Stomach (tissue), 9 donors: ENCODE data around the gene EIF4G3. TPM values are rescaled to one million over a fixed set of nuclear protein-coding genes. Genes with fewer than 3 reads are reported as not detected.

Experiments used
- DNase-seq, 2 donors: peaks; one replicate each; pipeline versions ENCODE4 v3.0.0 to v3.0.0-alpha.2; 2013 to 2019
- H3K27ac ChIP-seq, 5 donors: fragments of 200-600 bp in 4 of 5; sonication (generic) in 4 of 5; one replicate each; pipeline ENCODE4 v1.5.1; 2013 to 2019; ENCODE audit warnings: mild to moderate bottlenecking in 1 of 5, moderate library complexity in 1 of 5
- H3K27me3 ChIP-seq, 3 donors: fragments of 200-600 bp; sonication (generic); one replicate each; pipeline ENCODE4 v1.5.1; 2017 to 2019; ENCODE audit warnings: mixed run types in 1 of 3
- H3K36me3 ChIP-seq, 4 donors: fragments of 200-600 bp; sonication (generic); 1 replicate in 3 of 4; 2 replicates in 1 of 4; pipeline ENCODE4 v1.5.1; 2016 to 2019
- H3K4me1 ChIP-seq, 4 donors: fragments of 200-600 bp; sonication (generic); one replicate each; pipeline ENCODE4 v1.5.1; 2016 to 2019
- H3K4me3 ChIP-seq, 4 donors: fragments of 200-600 bp; sonication (generic) in 3 of 4; one replicate each; pipeline ENCODE4 v1.5.1; 2016 to 2019; ENCODE audit warnings: mild to moderate bottlenecking in 1 of 4
- H3K9me3 ChIP-seq, 4 donors: fragments of 200-600 bp; sonication (generic); one replicate each; pipeline ENCODE4 v1.5.1; 2016 to 2019
- EP300 ChIP-seq: sonication (generic); formaldehyde crosslinking; IDR thresholded peaks from one replicate; pipeline ENCODE4 v1.6.1; 2017; ENCODE audit warnings: antibody characterized with exemption
- POLR2A ChIP-seq, 4 donors: fragments of 450-650 bp; IDR thresholded peaks; one replicate each; pipeline ENCODE4 v1.6.1; 2016; ENCODE audit warnings: antibody characterized with exemption in 4 of 4, control low read depth in 2 of 4, mild to moderate bottlenecking in 1 of 4, moderate library complexity in 1 of 4
- POLR2AphosphoS5 ChIP-seq, 3 donors: sonication (generic); formaldehyde crosslinking; IDR thresholded peaks; one replicate each; pipeline ENCODE4 v1.6.1; 2016; ENCODE audit warnings: antibody characterized with exemption in 3 of 3
- WGBS, 5 donors: extraction: QIAGEN DNeasy Blood & Tissue Kit in 3 of 5; methylation state at CpG; one replicate each; pipeline versions ENCODE4 v1.1.5 to v1.1.7; 2013 to 2018; 5-methylcytosine and 5-hydroxymethylcytosine counted together
- intact Hi-C: fragments of 100-400 bp; cut with DNase I; formaldehyde crosslinking; loops from one replicate; pipeline ENCODE4 v1.15.1; 2023; ENCODE audit warnings: low total_unique reads
- polyA plus RNA-seq, 3 donors: library from polyadenylated mRNA; stranded (reverse); fragments of 200-250 nt; gene quantifications; one replicate each; pipeline ENCODE4 v1.2.3, GENCODE V29; 2013
- total RNA-seq, 5 donors: library from RNA; depleted of rRNA; stranded (reverse); fragments of >200 nt; gene quantifications; one replicate each; pipeline versions ENCODE4 v1.1.0 to v1.2.3, GENCODE V29; 2014 to 2016
- TF ChIP-seq, protein P1 (sequence below), 7 experiments: fragments of 450-650 bp in 4 of 7; fragments of 200-600 bp in 3 of 7; sonication (generic) in 3 of 7; IDR thresholded peaks; one replicate each; pipeline ENCODE4 v1.5.1; 2016 to 2019; ENCODE audit warnings: antibody characterized with exemption in 7 of 7, control low read depth in 2 of 7, mild to moderate bottlenecking in 1 of 7
- donor health status: healthy with polysubstance abuse.
- donor health status: Bipolar disorder and iron deficiency.
- donor health status: healthy.

The EIF4G3 gene
- total and polyA plus RNA-seq, 8 donors: 6.3 to 63.3 (median 44.7) TPM

DNA sequence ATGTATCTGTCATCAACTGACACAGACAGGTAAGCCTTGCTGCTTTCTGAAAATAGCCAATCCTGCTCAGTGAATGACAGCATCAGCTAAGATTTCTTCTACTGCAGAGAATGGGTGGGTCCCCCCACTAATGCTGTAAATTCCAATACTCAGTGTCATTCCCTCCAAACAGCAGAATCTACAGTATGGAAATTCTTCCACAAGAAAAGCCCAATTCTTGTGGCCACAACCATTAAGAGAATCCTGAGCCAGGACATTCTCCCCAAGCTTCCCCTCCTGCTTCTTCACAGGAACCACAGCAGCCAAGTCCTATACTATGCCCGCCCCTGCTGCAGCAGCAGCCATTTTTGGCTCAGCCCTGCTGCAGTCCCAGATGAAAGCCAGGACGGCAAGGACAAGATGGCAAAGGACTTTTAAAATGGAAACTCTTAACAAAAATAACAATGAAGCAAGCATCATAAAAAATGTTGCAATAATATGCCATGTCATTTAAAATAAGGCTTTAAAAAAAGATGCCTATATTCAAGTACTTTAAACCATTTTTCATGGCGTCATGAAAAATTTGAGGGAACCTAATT, 26.8 kb downstream of the EIF4G3 start:
- peak in 1 of 2 donors; percentile 62 for DNase-seq
- 62 to 83% (median 68%) methylated on average over 3 of the region's 3 CpGs for WGBS, 5 donors

GRCh38 chr1:21149430-21149854, 27.3 kb downstream of the EIF4G3 start:
- no peak overlapping the region for H3K4me3 ChIP-seq
- intact Hi-C loops: no loop called here
- DNase-seq: peak; percentile 38 to 82
- H3K4me1 ChIP-seq: peaks cover 8 to 31% (median 19%) of the 10 kb centered on the region in 4 donors
- H3K27me3 ChIP-seq: no peaks in the 10 kb centered on the region
- TF ChIP-seq EP300: no peak
- no peak for TF ChIP-seq POLR2A (IDR thresholded peaks at IDR 0.05)
- TF ChIP-seq POLR2AphosphoS5 (IDR thresholded peaks at IDR 0.05): peak in 2 of 3 donors; percentile 35 to 75
- TF ChIP-seq, protein P1, sequence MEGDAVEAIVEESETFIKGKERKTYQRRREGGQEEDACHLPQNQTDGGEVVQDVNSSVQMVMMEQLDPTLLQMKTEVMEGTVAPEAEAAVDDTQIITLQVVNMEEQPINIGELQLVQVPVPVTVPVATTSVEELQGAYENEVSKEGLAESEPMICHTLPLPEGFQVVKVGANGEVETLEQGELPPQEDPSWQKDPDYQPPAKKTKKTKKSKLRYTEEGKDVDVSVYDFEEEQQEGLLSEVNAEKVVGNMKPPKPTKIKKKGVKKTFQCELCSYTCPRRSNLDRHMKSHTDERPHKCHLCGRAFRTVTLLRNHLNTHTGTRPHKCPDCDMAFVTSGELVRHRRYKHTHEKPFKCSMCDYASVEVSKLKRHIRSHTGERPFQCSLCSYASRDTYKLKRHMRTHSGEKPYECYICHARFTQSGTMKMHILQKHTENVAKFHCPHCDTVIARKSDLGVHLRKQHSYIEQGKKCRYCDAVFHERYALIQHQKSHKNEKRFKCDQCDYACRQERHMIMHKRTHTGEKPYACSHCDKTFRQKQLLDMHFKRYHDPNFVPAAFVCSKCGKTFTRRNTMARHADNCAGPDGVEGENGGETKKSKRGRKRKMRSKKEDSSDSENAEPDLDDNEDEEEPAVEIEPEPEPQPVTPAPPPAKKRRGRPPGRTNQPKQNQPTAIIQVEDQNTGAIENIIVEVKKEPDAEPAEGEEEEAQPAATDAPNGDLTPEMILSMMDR (IDR thresholded peaks at IDR 0.05): no peak
- H3K36me3 ChIP-seq: peaks cover 0 to 33% (median 16%) of the 10 kb centered on the region in 4 donors
- peak overlapping the region in 4 of 5 donors; percentile 3 to 57 (median 38) for H3K27ac ChIP-seq
- no peaks in the 10 kb centered on the region for H3K9me3 ChIP-seq
- 19 to 48% (median 31%) methylated on average over 3 of the region's 3 CpGs for WGBS, 5 donors

More for the DNA sequence above, 26.8 kb downstream of the EIF4G3 start:
- Histone ChIP-seq H3K9me3 (no peaks in the 10 kb centered on the region), H3K27me3 (no peaks in the 10 kb centered on the region), H3K4me3 (no peak overlapping the region), H3K27ac (peak overlapping the region; percentile 3 to 57 (median 28)), H3K4me1 (peaks cover 8 to 31% (median 19%) of the 10 kb centered on the region in 4 donors), H3K36me3 (peaks cover 0 to 33% (median 16%) of the 10 kb centered on the region in 4 donors)
- intact Hi-C loops: no loop called here
- TF ChIP-seq, protein P1 (IDR thresholded peaks at IDR 0.05): no peak

GRCh38 chr1:21143752-21144151, 32.9 kb downstream of the EIF4G3 start:
- intact Hi-C loops: no loop called here
- H3K27ac ChIP-seq: no peak overlapping the region
- WGBS, 5 donors: 88 to 97% (median 95%) methylated on average over 2 of the region's 2 CpGs

GRCh38 chr1:21143138-21143537, 33.6 kb downstream of the EIF4G3 start:
- no peaks in the 10 kb centered on the region for H3K27me3 ChIP-seq
- no peaks in the 10 kb centered on the region for H3K9me3 ChIP-seq
- WGBS, 5 donors: 96 to 100% (median 98%) methylated on average over 4 of the region's 4 CpGs
- TF ChIP-seq, protein P1 (IDR thresholded peaks at IDR 0.05): no peak
- TF ChIP-seq POLR2AphosphoS5 (IDR thresholded peaks at IDR 0.05) (no peak), EP300 (no peak), POLR2A (IDR thresholded peaks at IDR 0.05) (no peak)
- no peak for DNase-seq
- peaks cover 0 to 16% (median 9%) of the 10 kb centered on the region in 4 donors for H3K4me1 ChIP-seq
- H3K27ac ChIP-seq: no peak overlapping the region
- peaks cover 0 to 17% (median 9%) of the 10 kb centered on the region in 4 donors for H3K36me3 ChIP-seq
- no peak overlapping the region for H3K4me3 ChIP-seq
- intact Hi-C loops: no loop called here

More at GRCh38 chr1:21143752-21144151, 32.9 kb downstream of the EIF4G3 start:
- peaks cover 0 to 17% (median 10%) of the 10 kb centered on the region in 4 donors for H3K4me1 ChIP-seq
- TF ChIP-seq EP300 (no peak), POLR2A (IDR thresholded peaks at IDR 0.05) (no peak), POLR2AphosphoS5 (IDR thresholded peaks at IDR 0.05) (no peak)
- TF ChIP-seq, protein P1 (IDR thresholded peaks at IDR 0.05): no peak
- no peaks in the 10 kb centered on the region for H3K9me3 ChIP-seq
- DNase-seq: no peak
- no peaks in the 10 kb centered on the region for H3K27me3 ChIP-seq
- no peak overlapping the region for H3K4me3 ChIP-seq
- H3K36me3 ChIP-seq: peaks cover 0 to 24% (median 15%) of the 10 kb centered on the region in 4 donors
